Choroid plexus epithelial cell (primary cell): Measurements from ENCODE around the gene ERI2.
"Not testable (repeated sequence)": the region's sequence is repeated elsewhere in the genome, so short reads cannot be mapped to it uniquely, and the experiment has no call there.

Experiments
- DNase-seq: peaks from one replicate; pipeline ENCODE4 v3.0.0-alpha.2; 2010; ENCODE audit warnings: low read depth
- H3K4me3 ChIP-seq: 2 replicates; pipeline ENCODE4 v1.5.1; 2011; ENCODE audit warnings: low read depth, mild to moderate bottlenecking, control low read depth, low read length, moderate library complexity
- TF ChIP-seq, protein P1 (sequence below): conservative IDR thresholded peaks from 2 replicates; pipeline ENCODE4 v1.5.1; 2011; ENCODE audit warnings: low read depth, mild to moderate bottlenecking, control low read depth, inconsistent platforms, low read length, moderate library complexity

Gene ERI2

DNA sequence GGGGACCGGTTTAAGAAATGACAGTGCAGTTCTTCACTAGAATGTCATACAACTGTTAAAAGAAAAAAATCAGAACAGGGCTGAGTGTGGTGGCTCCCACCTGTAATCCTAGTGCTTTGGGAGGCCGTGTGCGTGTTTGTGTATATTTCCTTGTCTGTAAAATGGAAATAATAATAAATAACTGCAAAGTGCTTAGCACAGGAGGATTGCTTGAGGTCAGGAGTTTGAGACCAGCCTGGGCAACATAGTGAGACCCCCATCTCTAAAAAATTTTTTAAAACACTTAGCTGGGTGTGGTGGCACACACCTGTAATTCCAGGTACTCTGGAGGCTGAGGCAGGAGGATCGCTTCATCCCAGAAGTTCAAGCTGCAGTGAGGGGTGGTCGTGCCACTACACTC, 40.0 kb downstream of the ERI2 start:
- DNase-seq: no peak
- TF ChIP-seq, protein P1, sequence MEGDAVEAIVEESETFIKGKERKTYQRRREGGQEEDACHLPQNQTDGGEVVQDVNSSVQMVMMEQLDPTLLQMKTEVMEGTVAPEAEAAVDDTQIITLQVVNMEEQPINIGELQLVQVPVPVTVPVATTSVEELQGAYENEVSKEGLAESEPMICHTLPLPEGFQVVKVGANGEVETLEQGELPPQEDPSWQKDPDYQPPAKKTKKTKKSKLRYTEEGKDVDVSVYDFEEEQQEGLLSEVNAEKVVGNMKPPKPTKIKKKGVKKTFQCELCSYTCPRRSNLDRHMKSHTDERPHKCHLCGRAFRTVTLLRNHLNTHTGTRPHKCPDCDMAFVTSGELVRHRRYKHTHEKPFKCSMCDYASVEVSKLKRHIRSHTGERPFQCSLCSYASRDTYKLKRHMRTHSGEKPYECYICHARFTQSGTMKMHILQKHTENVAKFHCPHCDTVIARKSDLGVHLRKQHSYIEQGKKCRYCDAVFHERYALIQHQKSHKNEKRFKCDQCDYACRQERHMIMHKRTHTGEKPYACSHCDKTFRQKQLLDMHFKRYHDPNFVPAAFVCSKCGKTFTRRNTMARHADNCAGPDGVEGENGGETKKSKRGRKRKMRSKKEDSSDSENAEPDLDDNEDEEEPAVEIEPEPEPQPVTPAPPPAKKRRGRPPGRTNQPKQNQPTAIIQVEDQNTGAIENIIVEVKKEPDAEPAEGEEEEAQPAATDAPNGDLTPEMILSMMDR: no peak
- H3K4me3 ChIP-seq: no peak overlapping the region

DNA sequence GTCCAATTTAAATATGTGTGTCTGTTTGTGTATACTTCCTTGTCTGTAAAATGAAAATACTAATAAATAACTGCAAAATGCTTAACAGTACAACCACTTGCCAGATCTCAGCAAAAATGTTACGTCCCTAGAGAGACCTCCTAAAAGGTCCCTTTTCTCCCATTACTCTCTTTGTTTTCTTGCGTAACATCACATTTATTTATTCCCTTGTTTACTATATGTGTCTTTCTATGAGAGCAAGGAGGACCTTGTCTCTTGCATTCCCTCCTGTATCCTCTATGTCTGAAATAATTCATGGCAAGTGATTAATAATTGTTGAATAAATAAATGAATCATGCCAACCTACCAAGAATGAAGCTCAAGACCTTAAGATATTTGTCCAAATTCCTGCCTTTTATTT, 40.5 kb downstream of the ERI2 start:
- no peak for DNase-seq
- TF ChIP-seq, protein P1: no peak
- no peak overlapping the region for H3K4me3 ChIP-seq

DNA sequence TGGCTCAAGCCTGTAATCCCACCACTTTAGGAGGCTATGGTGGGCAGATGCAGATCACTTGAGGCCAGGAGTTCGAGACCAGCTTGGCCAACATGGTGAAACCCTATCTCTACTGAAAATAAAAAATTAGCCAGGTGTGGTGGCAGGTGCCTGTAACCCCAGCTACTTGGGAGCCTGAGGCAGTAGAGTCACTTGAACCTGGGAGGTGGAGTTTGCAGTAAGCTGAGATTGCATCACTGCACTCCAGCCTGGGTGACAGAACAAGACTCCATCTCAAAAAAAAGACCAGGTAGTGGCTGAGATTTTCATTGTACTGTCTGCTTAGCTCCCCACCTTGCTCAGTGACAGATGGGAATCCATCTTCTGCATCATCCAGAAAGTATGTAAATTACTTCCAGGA, 41.8 kb downstream of the ERI2 start:
- not testable (repeated sequence) for DNase-seq, H3K4me3 ChIP-seq

DNA sequence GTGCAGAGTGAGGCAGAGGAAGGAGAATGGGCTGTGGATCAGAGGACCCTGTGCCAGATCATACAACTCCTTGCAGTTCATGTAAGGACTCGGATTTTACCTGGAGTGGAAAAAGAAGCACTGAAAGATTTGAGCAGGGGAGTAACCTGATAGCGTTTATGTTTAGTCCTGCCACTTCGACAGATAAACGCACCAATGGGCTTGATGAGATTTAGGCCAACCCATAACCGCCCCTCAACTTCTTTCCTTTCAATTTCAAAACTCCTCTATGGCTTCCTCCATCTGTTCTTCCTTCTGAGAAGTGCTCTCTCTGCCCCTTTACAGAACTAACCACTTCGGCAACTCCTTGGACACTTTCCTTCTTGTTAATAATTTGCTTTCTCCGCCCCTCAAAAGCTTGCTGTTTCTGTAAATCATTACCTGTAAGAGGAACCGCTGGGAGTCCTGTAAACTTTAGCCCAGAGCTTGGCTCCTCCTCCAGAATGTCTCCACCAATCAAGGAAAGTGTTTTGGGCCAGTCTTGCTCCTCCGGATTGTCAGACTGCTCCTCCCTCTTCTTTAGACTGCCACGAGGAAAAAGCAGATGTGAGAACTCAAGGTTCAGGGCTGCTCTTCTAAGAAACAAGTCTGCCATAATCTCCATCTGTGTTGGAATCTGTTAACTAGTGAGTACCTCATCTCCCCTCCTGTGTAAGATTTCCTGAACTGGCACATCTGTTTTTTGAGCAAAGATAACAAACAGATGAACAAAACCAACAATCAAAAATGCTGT, 42.6 kb downstream of the ERI2 start, which contains the start of gene ACSM3:
TSS of gene ACSM3 (plus strand) at position 554 of the 772 bp plus-strand sequence. CDS start 6,021 bp downstream, outside the sequence.
- TF ChIP-seq, protein P1: no peak
- peak; percentile 91 for DNase-seq
- peak within 1 kb of the TSS; percentile 66 for H3K4me3 ChIP-seq

DNA sequence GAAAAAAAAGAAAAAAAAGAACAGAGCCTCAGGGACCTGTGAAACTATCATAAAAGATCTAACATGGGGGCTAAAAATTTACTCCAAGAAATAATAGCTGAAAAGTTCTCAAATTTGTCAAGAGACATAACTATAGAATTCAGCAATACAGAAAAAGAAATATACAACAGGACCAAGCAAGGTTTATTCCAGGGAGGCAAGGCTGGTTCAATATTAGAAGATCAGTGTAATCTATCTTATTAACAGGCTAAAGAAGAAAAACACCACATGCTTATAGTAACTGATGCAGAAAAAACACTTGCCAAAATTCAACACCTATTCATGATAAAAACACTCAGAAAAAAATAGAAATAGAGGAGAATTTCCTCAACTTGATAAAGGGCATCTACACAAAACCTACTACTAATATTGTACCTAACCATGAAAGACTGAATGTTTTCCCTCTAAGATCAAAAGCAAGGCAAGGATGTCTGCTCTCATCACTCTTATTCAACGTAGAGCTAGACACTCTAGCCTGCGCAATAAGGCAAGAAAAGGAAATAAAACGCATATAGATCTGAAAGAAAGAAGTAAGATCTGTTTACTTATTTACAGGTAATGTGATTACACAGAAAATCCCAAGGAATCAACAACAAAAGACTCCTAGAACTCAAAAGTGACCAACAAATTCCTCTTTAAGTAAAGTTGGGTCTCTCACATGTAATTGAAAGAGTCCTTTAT, 43.7 kb downstream of the ERI2 start:
- no peak for DNase-seq
- TF ChIP-seq, protein P1: no peak
- no peak overlapping the region for H3K4me3 ChIP-seq

DNA sequence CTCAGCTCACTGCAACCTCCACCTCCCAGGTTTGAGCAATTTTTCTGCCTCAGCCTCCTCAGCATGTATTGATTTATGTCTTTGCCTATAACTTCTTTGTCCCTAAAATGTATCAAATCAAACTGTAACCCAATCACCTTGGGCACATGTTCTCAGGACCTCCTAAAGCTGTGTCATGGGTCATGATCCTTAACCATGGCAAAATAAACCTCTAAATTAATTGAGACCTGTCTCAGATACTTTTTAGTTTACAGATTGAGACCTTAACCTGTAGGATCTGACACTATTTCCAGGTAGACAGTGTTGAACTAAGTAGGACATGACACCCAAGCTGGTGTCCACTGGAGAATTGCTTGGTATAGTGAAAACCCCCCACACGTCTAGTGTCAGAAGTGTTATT, 45.1 kb downstream of the ERI2 start:
- TF ChIP-seq, protein P1: no peak
- H3K4me3 ChIP-seq: no peak overlapping the region
- no peak for DNase-seq

DNA sequence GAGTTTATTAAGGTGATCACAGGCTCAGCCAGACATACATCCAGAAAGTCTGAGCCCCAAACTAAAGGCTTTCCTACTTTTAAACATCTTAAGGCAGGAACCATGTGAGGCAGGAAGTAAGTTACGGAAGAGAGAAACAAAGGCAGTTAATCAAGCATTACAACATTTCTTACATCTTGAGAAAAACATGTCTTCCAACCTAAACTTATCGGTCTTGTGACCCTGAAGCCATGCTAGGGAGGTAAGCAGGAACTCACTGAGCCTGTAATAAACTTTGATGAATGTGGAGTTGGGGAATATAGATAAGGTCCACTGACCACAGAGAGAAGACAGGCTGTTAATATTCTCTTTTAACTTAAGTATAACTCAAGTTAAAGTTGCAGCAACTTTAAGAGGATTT, 45.9 kb downstream of the ERI2 start:
- DNase-seq: no peak
- TF ChIP-seq, protein P1: no peak
- no peak overlapping the region for H3K4me3 ChIP-seq

DNA sequence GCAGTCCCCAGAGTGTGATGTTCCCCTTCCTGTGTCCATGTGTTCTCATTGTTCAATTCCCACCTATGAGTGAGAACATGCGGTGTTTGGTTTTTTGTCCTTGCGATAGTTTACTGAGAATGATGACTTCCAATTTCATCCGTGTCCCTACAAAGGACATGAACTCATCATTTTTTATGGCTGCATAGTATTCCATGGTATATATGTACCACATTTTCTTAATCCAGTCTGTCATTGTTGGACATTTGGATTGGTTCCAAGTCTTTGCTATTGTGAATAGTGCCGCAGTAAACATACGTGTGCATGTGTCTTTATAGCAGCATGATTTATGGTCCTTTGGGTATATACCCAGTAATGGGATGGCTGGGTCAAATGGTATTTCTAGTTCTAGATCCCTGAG, 50.5 kb downstream of the ERI2 start:
- DNase-seq, H3K4me3 ChIP-seq: not testable (repeated sequence)
